Measurements from ENCODE around the gene TUBB8B. TPM values are rescaled to one million over a fixed set of nuclear protein-coding genes. Genes with fewer than 3 reads are reported as not detected.
"Not testable (repeated sequence)": the region's sequence is repeated elsewhere in the genome, so short reads cannot be mapped to it uniquely, and the experiment has no call there.

TUBB8B gene
- total and polyA plus RNA-seq, 2 experiments from 2014 or later: 0.47 TPM; not detected in 1

DNA sequence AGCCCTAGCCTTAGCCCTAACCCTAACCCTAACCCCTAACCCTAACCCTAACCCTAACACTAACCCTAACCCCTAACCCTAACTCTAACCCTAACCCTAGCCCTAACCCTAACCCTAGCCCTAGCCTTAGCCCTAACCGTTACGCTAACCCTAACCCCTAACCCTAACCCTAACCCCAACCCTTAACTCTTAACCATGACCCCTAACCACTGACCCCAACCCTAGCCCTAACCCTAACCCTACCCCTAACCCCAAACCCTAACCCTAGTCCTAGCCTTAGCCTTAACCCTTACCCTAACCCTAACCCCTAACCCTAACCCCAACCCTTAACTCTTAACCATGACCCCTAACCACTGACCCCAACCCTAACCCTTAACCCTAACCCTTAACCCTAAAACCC lies 14.2 kb upstream of the TUBB8B start:
- not testable (repeated sequence) for H3K4me3 ChIP-seq; H3K36me3 ChIP-seq (replicated peaks; ENCODE audit: insufficient read depth, low read depth); H4K20me1 ChIP-seq (ENCODE audit: insufficient read depth, poor library complexity, severe bottlenecking); H2AFZ ChIP-seq; H3K4me2 ChIP-seq; H3K9me3 ChIP-seq (ENCODE audit: low read depth); H3K27ac ChIP-seq; H3K9me2 ChIP-seq (replicated peaks; ENCODE audit: insufficient read depth); H3K4me1 ChIP-seq (ENCODE audit: insufficient read depth); H3K79me2 ChIP-seq; DNase-seq (ENCODE audit: low spot score); H3K27me3 ChIP-seq
- WGBS (ENCODE audit: low lambda C conversion rate, missing lambda C conversion rate): 88% methylated on average over 2 of the region's 2 CpGs

DNA sequence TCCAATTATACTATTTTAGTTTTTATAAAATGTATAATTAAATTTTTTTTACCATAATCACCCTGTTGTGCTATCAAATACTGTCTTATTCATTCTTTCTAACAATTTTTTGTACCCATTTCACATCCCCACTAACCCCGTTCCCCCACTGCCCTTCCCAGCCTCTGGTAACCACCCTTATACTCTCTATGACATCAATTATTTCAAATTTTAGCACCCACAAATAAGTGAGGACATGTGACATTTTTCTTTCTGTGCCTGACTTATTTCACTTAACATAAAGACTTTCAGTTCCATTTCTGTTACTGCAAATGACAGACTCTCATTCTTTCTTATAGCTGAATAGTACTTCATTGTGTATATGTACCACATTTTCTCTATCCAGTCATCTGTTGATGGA lies 5.0 kb upstream of the TUBB8B start:
- not testable (repeated sequence) for H3K4me2 ChIP-seq; H4K20me1 ChIP-seq (ENCODE audit: insufficient read depth, poor library complexity, severe bottlenecking); DNase-seq (ENCODE audit: low spot score); H3K79me2 ChIP-seq; H3K27me3 ChIP-seq; H3K36me3 ChIP-seq (replicated peaks; ENCODE audit: insufficient read depth, low read depth); H3K4me3 ChIP-seq; H3K9me3 ChIP-seq (ENCODE audit: low read depth); H3K27ac ChIP-seq; H2AFZ ChIP-seq; H3K4me1 ChIP-seq (ENCODE audit: insufficient read depth); H3K9me2 ChIP-seq (replicated peaks; ENCODE audit: insufficient read depth)
- WGBS (ENCODE audit: low lambda C conversion rate, missing lambda C conversion rate): 80% methylated on average over 1 of the region's 1 CpG

DNA sequence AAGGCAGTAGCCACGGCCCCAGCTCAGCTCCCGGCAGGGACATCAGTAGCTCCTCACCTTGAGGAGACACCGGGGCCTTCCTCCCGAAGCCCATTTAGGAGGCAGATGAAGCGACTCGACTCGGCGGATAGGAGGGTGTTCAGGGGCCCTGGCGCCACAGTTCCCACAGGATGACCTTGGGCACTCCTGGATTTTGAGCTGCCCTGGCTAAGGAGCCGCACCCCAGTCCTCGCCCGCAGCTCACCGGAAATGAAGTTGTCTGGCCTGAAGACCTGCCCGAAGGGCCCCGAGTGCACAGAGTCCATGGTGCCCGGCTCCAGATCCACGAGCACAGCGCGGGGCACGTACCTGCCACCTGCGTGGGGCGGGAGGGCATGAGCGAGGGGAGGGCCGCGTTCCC lies 719 bp downstream of the TUBB8B start:
- not testable (repeated sequence) for H2AFZ ChIP-seq; DNase-seq (ENCODE audit: low spot score)
- 93% methylated on average over 6 of the region's 25 CpGs for WGBS (ENCODE audit: low lambda C conversion rate, missing lambda C conversion rate)

DNA sequence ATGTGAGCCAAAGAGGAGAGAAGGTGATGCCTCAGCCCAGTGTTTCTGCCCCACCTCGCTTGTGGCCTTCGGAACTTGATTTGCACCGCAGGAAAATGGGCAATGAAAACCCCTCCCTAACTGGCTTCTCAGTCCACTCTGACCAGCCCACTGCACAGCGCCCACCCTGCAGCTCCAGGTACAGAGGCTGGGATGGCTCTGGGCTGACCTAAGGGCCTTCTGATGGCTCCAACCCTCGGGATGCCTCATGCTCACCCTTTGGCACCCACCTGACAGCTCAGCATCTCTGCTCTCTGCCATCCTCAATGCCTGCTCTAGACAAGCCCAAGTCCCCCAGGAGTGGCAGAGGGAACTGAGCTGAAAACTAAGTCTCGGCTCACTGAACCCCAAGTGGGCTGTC lies 36.2 kb downstream of the TUBB8B start:
- not testable (repeated sequence) for H3K4me3 ChIP-seq; H3K27ac ChIP-seq; H3K27me3 ChIP-seq; H4K20me1 ChIP-seq (ENCODE audit: insufficient read depth, poor library complexity, severe bottlenecking); H2AFZ ChIP-seq; DNase-seq (ENCODE audit: low spot score); H3K4me2 ChIP-seq; H3K36me3 ChIP-seq (replicated peaks; ENCODE audit: insufficient read depth, low read depth); H3K9me2 ChIP-seq (replicated peaks; ENCODE audit: insufficient read depth); H3K79me2 ChIP-seq; H3K9me3 ChIP-seq (ENCODE audit: low read depth); H3K4me1 ChIP-seq (ENCODE audit: insufficient read depth)
- WGBS (ENCODE audit: low lambda C conversion rate, missing lambda C conversion rate): no CpG with 5 or more reads among the region's 6 CpGs

More for the DNA sequence above, 719 bp downstream of the TUBB8B start:
- not testable (repeated sequence) for H3K79me2 ChIP-seq; H3K9me2 ChIP-seq (replicated peaks; ENCODE audit: insufficient read depth); H3K27me3 ChIP-seq; H3K36me3 ChIP-seq (replicated peaks; ENCODE audit: insufficient read depth, low read depth); H3K9me3 ChIP-seq (ENCODE audit: low read depth); H4K20me1 ChIP-seq (ENCODE audit: insufficient read depth, poor library complexity, severe bottlenecking); H3K27ac ChIP-seq; H3K4me2 ChIP-seq; H3K4me1 ChIP-seq (ENCODE audit: insufficient read depth); H3K4me3 ChIP-seq

DNA sequence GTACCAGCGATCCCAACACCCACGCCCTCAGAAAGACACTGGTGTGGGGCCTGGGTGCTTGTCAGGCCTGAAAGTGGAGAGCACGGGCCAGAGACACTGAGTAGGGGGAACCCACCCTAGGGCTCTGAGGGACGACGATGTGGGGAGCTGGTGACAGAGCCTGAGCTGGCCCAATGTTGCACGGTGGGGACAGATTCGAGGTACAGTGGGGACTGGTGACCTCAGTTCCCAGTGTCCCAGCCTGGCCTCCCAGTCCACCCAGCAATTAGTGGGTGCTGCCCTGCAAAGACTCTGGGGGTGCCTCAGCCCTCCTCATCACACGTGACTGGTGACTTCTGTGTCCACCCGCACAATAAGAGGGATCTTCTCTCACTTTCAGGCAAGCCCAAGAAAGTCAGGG lies 36.6 kb downstream of the TUBB8B start:
- H3K27me3 ChIP-seq; H3K79me2 ChIP-seq; DNase-seq (ENCODE audit: low spot score); H3K36me3 ChIP-seq (replicated peaks; ENCODE audit: insufficient read depth, low read depth); H2AFZ ChIP-seq; H3K4me2 ChIP-seq; H3K9me3 ChIP-seq (ENCODE audit: low read depth); H3K27ac ChIP-seq; H4K20me1 ChIP-seq (ENCODE audit: insufficient read depth, poor library complexity, severe bottlenecking); H3K9me2 ChIP-seq (replicated peaks; ENCODE audit: insufficient read depth); H3K4me3 ChIP-seq; H3K4me1 ChIP-seq (ENCODE audit: insufficient read depth): not testable (repeated sequence)
- no CpG with 5 or more reads among the region's 9 CpGs for WGBS (ENCODE audit: low lambda C conversion rate, missing lambda C conversion rate)

DNA sequence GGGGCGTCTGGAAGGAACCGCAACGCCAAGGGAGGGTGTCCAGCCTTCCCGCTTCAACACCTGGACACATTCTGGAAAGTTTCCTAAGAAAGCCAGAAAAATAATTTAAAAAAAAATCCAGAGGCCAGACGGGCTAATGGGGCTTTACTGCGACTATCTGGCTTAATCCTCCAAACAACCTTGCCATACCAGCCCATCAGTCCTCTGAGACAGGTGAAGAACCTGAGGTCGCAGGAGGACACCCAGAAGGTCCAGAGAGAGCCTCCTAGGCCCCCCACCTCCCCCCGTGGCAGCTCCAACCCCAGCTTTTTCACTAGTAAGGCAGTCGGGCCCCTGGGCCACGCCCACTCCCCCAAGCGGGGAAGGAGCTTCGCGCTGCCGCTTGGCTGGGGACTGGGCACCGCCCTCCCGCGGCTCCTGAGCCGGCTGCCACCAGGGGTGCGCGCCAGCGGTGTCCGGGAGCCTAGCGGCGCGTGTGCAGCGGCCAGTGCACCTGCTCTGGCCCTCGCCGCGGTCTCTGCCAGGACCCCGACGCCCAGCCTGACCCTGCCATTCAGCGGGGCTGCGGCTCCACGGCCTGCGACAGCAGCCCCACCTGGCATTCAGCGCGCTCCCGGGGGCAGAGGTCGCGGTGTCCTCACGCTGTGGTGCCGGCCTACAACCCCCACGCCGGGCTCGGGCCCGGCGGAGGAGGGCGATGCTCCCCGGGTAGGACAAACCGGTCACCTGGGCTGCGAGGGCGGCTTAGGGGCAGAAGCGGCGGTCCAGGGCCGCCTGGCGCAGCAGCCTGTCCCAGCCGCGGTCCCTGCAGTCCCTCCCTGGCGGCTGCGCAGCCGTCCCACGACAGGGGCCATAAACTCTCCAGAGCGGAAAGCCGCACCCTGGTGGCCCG lies 37.8 kb downstream of the TUBB8B start:
- not testable (repeated sequence) for H3K36me3 ChIP-seq (replicated peaks; ENCODE audit: insufficient read depth, low read depth); H3K4me2 ChIP-seq; H3K4me1 ChIP-seq (ENCODE audit: insufficient read depth); H3K27me3 ChIP-seq; DNase-seq (ENCODE audit: low spot score); H3K9me3 ChIP-seq (ENCODE audit: low read depth); H2AFZ ChIP-seq; H4K20me1 ChIP-seq (ENCODE audit: insufficient read depth, poor library complexity, severe bottlenecking); H3K27ac ChIP-seq; H3K4me3 ChIP-seq; H3K9me2 ChIP-seq (replicated peaks; ENCODE audit: insufficient read depth); H3K79me2 ChIP-seq
- WGBS (ENCODE audit: low lambda C conversion rate, missing lambda C conversion rate): 78% methylated on average over 16 of the region's 65 CpGs

DNA sequence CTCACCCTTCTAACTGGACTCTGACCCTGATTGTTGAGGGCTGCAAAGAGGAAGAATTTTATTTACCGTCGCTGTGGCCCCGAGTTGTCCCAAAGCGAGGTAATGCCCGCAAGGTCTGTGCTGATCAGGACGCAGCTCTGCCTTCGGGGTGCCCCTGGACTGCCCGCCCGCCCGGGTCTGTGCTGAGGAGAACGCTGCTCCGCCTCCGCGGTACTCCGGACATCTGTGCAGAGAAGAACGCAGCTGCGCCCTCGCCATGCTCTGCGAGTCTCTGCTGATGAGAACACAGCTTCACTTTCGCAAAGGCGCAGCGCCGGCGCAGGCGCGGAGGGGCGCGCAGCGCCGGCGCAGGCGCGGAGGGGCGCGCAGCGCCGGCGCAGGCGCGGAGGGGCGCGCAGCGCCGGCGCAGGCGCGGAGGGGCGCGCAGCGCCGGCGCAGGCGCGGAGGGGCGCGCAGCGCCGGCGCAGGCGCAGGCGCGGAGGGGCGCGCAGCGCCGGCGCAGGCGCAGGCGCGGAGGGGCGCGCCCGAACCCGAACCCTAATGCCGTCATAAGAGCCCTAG lies 38.7 kb downstream of the TUBB8B start:
- H2AFZ ChIP-seq; H3K9me2 ChIP-seq (replicated peaks; ENCODE audit: insufficient read depth); H3K79me2 ChIP-seq; H3K9me3 ChIP-seq (ENCODE audit: low read depth); H3K27me3 ChIP-seq; H3K4me1 ChIP-seq (ENCODE audit: insufficient read depth); H4K20me1 ChIP-seq (ENCODE audit: insufficient read depth, poor library complexity, severe bottlenecking); H3K36me3 ChIP-seq (replicated peaks; ENCODE audit: insufficient read depth, low read depth); H3K4me3 ChIP-seq; H3K27ac ChIP-seq; DNase-seq (ENCODE audit: low spot score); H3K4me2 ChIP-seq: not testable (repeated sequence)
- 86% methylated on average over 20 of the region's 75 CpGs for WGBS (ENCODE audit: low lambda C conversion rate, missing lambda C conversion rate)

DNA sequence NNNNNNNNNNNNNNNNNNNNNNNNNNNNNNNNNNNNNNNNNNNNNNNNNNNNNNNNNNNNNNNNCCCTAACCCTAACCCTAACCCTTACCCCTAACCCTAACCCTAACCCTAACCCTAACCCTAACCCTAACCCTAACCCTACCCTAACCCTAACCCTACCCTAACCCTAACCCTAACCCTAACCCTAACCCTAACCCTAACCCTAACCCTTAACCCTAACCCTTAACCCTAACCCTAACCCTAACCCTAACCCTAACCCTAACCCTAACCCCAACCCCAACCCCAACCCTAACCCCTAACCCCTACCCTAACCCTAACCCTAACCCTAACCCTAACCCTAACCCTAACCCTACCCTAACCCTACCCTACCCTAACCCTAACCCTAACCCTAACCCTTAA lies 39.5 kb downstream of the TUBB8B start:
- H2AFZ ChIP-seq; H3K27me3 ChIP-seq; H3K27ac ChIP-seq; H3K9me3 ChIP-seq (ENCODE audit: low read depth); H4K20me1 ChIP-seq (ENCODE audit: insufficient read depth, poor library complexity, severe bottlenecking); H3K4me2 ChIP-seq; H3K4me1 ChIP-seq (ENCODE audit: insufficient read depth); H3K4me3 ChIP-seq; H3K36me3 ChIP-seq (replicated peaks; ENCODE audit: insufficient read depth, low read depth); H3K9me2 ChIP-seq (replicated peaks; ENCODE audit: insufficient read depth); H3K79me2 ChIP-seq; DNase-seq (ENCODE audit: low spot score): not testable (repeated sequence)
